ENCODE data around the gene ZNF511.
"Not testable (repeated sequence)": the region's sequence is repeated elsewhere in the genome, so short reads cannot be mapped to it uniquely, and the experiment has no call there.

ZNF511 gene, protein sequence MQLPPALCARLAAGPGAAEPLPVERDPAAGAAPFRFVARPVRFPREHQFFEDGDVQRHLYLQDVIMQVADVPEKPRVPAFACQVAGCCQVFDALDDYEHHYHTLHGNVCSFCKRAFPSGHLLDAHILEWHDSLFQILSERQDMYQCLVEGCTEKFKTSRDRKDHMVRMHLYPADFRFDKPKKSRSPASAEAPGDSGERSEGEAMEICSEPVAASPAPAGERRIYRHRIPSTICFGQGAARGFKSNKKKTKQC

DNA sequence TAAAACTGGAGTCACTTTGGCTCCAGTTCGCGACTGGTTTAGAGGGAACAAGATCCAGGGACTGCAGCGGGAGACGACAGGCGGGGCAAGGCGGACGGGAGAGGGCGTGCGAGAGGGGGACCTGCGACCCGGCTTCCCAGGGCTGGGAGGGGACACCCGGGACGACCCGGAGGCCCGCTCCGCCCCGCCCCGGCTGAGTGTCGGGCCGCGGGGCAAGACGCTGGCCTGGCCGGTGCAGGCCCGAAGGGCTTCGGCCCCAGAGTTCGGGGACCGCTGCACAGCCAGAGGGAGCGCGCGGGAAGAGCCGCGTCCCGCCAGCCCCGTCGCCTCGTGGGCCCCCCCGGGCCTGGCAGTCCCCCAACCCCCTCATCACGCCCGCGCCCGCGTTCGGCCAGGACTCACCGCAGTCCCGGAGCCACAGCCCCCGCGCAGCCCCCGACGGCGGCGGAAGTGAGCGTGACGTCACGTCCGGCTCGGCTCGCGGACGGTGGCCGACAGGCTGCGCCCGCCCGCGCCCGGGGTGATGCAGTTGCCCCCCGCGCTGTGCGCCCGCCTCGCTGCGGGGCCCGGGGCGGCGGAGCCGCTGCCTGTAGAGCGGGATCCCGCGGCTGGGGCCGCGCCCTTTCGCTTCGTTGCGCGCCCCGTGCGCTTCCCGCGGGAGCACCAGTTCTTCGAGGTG, at the start of gene ZNF511, which contains the start of gene TUBGCP2:
ZNF511 (plus strand) TSS at position 494 of the 679 bp plus-strand sequence; CDS start at position 524, 30 bp downstream.
TUBGCP2 (minus strand) TSS at position 452 of the 679 bp plus-strand sequence. CDS start 5,931 bp downstream, outside the sequence.
- peak; percentile 60 to 71 for DNase-seq

GRCh38 chr10:133259602-133259989, 49.1 kb upstream of the ZNF511 start:
- DNase-seq: no peak

DNA sequence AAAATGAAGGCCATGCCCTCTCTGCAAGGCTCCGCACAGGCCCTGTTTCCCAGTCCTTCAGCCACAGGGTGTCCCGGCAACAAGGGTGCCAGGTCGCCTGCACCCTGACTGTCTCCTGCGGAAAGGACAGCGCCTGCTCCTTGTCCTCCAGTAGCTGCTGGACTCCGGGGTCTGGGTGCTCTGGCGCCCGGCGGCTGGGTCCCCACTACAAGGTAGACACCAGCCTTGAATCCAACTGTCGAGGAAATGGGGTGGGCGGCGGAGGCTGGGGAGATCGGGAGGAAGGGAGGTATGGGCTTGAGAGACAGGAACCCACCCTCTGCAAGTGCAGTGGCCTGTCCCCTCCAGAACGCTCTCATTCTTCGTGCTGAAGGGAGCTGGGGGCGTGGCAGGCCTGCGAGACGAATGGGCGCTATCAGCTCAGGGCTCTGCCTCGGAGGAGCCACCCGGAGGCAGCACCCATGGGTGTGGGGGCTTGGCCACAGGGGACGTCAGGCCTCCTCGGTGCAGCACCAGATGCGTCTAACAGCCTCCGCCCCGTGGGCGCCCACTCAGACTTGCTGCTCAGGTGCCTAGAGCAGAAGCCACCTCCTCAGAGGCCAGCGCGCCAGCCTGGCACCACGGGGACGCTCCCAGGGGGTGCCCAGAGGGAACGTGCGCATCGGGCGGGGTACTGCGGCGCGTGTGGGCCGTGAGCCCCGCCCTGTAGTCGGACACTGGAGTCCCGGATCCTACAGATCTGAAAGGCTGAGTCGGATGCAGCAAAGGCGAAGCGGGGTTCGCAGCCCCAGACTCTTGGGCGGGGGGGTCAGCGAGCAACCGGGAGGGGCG, 47.6 kb upstream of the ZNF511 start:
- peak; percentile 24 to 52 for DNase-seq

DNA sequence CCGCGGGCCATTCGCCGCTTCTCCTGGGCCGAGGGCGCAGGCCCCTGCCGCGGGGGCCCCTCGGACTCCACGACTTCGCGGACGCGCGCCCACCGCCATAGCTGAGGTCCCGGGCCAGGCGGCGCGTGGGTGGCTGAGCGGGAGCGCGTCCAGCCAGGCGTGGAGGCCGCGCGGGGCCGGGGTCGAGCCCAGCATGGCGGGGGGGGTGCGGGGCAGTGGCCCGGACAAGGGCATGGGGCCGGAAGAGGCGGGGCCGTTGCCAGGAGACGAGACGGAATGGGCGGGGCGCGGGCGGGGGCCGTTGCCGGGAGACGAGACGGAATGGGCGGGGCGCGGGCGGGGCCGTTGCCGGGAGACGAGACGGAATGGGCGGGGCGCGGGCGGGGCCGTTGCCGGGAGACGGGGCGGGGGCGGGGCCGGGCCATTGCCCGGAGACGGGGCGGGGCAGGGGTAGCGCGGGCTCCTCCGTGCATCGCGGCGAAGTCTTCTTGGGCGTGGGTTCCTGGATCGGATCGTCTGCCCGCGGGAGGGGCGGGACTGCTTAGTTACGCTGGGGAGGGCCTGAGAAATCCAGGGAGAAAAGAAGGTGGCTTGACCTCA, 46.9 kb upstream of the ZNF511 start:
- DNase-seq: peak; percentile 47 to 81

- peak; percentile 28 to 57 for DNase-seq
These were observed 46.0 kb upstream of the ZNF511 start for GRCh38 chr10:133262696-133263095.

DNA sequence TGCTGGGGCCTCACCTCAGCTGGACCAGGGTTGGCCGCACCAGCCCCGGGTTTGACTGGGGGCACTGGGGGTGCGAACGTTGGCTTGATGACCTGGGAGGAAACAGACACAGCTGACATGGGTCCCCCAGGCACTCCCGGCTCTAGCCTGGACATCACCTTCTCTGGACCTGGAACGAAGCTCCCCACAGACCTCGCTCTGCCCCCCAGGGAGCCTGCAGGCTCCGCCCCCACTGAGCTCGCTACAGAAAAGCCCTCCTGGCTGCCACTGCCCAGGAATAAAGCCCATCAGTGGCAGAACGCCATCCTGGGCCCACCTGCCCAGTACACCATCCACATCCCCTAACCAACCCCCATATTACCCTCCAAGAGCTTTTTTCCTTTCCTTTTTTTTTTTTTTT, 45.0 kb upstream of the ZNF511 start:
- DNase-seq: no peak

DNA sequence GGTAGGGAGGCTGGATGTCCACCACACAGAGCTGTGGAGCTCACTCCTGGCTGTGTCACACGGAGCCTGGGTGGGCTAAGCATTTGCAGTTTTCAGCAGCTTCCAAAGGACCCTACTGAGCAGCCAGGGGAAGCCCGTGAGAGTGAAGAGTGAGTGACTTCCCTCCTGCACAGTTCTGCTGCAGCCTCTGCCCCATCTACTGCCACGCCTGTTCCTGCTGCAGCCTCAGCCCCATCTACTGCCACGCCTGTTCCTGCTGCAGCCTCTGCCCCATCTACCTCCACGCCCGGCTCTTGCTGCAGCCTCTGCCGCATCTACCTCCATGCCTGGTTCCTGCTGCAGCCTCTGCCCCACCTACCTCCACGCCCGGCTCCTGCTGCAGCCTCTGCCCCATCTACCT, 44.3 kb upstream of the ZNF511 start:
- DNase-seq: no peak

DNA sequence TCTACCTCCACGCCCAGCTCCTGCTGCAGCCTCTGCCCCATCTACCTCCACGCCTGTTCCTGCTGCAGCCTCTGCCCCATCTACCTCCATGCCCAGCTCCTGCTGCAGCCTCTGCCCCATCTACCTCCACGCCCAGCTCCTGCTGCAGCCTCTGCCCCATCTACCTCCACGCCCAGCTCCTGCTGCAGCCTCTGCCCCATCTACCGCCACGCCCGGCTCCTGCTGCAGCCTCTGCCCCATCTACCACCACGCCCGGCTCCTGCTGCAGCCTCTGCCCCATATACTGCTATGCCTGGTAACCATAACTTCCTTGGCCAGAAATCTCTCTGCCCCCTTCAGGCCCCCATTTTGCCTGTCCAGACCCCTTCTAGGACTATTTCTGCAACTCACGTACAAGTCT, 43.7 kb upstream of the ZNF511 start:
- DNase-seq: not testable (repeated sequence)

- DNase-seq: no peak
These were observed 42.5 kb upstream of the ZNF511 start for GRCh38 chr10:133266056-133266795.

DNA sequence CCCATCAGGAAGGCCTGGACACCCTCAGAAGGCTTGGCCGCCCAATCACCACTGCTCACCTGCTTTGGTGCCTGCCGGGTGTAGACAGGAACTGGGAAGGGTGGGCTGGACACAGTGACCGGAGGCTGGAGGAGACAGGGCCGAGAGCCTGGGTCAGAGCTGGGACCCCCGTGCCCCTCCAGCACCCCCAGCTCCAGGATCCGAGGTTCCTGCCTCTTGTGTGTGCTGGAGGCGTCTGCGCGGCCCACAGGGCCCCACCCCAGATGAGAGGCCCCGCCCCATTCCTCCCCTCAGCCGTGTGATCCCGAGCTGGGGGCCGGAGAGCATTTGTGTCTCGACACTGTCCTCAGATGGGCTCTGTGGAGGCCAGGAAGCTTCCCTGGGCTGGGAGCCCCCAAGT, 41.4 kb upstream of the ZNF511 start:
- DNase-seq: no peak

- no peak for DNase-seq
These were observed 40.9 kb upstream of the ZNF511 start for GRCh38 chr10:133267829-133268228.

- DNase-seq: no peak
These were observed 40.2 kb upstream of the ZNF511 start for GRCh38 chr10:133268532-133268931.

DNA sequence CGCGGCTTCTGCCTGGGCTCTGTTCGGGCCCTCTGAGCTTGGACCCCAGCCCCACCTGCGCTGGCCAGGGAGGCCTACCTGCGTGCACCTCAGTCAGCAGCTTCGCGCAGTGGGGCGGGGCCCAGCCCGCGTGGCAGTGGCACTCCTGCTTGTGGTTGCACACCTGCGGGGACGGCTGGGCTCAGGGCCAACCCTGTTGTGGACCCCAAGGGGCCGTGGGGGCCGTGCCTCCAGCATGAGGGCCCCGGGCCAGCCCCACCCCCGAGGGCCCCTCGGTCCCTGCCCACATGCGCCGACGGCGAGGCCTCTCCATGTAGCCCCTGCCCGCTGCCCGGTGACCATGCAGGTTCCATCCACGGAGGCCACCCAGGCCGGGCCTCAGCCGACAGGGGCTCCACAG, 39.3 kb upstream of the ZNF511 start:
- DNase-seq: no peak

GRCh38 chr10:133270204-133270603, 38.5 kb upstream of the ZNF511 start:
- DNase-seq: no peak

- DNase-seq: no peak
These were observed 37.9 kb upstream of the ZNF511 start for GRCh38 chr10:133270773-133271297.

DNA sequence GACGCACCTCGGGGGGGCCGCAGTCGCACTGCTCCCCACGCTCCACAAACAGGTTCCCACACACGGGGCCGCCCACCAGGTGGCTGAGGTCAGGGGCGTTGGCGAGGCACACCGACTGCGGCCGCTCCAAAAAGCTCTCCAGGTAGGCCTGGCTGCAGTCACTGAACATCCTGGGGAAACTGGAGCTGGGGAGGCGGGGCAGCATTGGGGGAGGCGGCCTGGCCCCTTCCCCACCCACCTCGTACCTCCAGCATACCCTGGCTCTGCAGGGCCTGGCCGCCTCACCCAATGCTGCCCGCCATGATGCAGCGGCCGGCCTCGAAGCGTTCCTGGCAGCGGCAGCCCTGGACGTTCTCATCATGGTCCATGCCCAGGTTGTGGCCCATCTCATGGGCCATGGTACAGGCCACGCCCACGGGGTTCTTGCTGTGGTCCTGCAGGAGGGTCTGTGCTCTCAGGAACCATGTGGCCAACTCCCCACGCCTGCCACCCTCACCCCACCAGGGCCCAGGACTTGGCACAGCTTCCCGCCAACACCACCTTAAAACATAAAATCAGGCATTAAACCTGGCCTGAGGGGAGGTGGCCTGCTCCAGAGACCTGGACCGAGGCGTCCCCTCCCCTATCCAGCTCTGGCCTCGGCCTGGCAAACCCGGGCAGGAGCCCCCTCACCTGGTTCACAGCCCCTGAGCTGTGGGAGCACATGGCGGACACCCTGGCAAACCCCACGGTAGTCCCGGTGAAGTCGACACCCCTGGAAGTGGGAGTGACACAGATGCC, 37.0 kb upstream of the ZNF511 start:
- no peak for DNase-seq

- DNase-seq: no peak
These were observed 36.3 kb upstream of the ZNF511 start for GRCh38 chr10:133272301-133272963.

DNA sequence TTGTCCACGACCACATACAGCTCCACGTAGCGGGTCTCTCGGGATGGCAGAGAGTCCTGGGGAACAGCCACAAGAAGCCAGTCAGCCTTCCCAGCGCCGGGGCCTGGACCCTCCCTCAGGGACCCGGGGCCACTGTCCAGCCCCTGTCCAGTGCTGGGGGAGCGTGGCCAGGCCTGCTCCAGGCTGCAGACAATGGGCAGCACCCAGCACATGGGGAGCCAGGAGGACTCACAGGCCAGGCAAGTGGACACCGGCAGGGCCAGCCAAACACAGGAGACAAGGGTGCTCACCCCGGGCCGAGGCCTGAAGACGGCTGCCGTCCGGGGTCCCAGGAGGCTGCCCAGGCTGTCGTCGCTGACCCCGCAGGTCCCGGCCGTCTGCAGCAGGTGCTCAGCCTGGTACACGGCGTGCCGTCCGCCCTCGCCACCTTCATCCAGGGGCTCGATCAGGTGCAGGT, 35.7 kb upstream of the ZNF511 start:
- no peak for DNase-seq

- DNase-seq: no peak
These were observed 35.1 kb upstream of the ZNF511 start for GRCh38 chr10:133273534-133274143.
